GM21825 (cell line): ENCODE data around the gene HFE.
A peak's percentile ranks its signal among the peaks of the same experiment; 100 is the strongest.
"Not testable (repeated sequence)": the region's sequence is repeated elsewhere in the genome, so short reads cannot be mapped to it uniquely, and the experiment has no call there.

Experiments used
- ATAC-seq: cut with Tn5 transposase; IDR thresholded peaks from one replicate; pipeline ENCODE4 v1.9.1; 2021; ENCODE audit warnings: mild to moderate bottlenecking, moderate library complexity; ENCODE audit not compliant: unreplicated experiment

The HFE gene

GRCh38 chr6:26058477-26059033, 28.7 kb upstream of the HFE start:
- ATAC-seq, result not testable (repeated sequence)

DNA sequence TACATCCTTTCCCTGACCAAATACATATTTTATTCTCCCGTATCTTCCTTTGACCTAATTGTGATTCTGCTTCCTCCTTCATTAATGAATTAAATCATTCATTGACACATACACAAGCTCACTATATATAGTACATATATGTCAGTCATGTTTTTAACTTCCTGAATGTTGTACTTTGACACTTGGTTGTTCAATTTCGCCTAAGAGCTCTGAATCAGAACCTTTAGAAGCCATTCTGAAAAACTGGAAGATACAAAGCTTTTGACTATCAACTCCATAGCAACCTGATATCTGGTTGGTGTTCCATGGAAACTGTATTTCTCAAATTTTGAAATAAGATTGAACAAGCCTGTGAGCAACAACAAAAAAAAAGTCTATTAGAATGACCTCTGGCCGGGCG, 27.3 kb upstream of the HFE start:
- ATAC-seq, result no peak

GRCh38 chr6:26064619-26065257, 22.5 kb upstream of the HFE start:
- no peak for ATAC-seq

DNA sequence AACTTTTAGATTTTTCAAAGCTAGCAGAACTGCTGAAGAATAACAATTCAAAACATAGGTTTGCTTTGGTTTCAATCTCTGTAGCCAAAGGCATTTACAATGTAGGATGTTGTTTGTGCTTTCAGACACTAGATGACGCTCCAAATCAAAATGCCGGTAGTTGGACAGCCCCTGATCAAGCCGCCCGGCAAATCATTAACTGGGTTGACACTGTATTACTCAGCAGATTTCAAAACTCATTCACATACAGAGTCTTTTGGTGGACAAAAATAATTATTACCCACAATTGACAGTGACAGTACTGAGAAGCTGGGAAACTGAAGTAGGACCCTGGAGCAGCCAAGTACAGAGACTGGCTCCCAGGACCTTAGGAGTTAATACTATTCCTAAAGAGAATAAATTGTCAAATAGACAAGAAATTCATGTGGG, 21.3 kb upstream of the HFE start:
- peak; percentile 89 for ATAC-seq

GRCh38 chr6:26067367-26067766, 19.9 kb upstream of the HFE start:
- ATAC-seq, result no peak

GRCh38 chr6:26068036-26068435, 19.2 kb upstream of the HFE start:
- ATAC-seq, result no peak

DNA sequence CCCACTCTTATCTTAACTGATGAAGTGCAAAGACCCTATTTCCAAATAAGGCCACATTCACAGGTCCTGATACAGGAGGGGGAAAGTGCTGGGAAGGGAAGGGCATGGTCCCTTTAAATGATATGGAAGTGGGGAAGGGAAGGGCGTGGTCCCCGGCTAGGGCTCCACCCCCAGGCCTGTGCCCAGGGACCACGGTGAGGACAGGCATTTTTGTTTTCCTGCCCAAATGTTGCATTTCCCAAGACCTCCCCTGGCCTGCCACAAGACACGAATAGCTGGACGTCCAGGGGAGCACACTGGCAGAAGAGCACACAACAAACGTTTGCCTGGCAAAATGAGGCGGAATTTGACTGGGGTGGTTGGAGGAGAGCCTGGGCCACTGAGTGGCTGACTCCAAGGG, 16.1 kb upstream of the HFE start:
- ATAC-seq, result no peak

DNA sequence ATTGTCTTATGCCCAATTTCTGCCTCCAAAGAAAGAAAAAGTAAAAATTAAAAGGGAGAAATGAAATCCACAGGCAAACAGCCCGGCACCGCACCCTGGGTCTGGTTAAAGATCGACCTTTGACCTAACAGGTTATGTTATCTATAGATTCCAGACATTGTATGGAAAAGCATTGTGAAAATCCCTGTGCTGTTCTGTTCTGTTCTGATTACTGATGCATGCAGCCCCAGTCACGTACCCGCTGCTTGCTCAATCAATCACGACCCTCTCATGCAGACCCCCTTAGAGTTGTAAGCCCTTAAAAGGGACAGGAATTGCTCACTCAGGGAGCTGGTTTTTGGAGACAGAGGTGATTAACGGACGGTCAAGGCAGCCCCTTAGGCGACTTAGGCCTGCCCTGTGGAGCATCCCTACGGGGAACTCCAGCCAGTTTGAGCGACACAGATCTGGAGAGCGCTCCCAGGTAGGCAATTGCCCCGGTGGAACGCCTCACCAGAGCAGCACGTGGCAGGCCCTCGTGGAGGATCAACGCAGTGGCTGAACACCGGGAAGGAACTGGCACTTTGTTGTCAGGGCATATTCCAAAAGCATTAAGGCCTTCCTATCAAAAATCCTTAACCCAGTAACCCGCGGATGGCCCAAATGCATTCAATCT, 12.0 kb upstream of the HFE start:
- ATAC-seq, result no peak

GRCh38 chr6:26078066-26078465, 9.2 kb upstream of the HFE start:
- ATAC-seq, result not testable (repeated sequence)

DNA sequence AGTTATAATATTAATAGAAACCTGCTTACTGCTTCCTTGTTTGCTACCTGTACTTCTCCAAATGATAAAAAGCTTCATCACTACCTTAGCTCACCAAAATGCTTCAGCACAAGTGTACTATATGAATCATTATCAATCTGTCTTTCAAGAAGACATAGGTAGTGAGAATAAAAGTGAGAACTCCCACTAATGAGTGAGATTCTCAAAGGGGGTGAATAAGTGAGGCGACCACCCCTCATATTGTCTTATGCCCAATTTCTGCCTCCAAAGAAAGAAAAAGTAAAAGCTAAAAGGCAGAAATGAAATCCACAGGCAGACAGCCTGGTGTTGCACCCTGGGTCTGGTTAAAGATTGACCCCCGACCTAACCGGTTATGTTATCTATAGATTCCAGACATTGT, 6.1 kb upstream of the HFE start:
- ATAC-seq, result not testable (repeated sequence)

DNA sequence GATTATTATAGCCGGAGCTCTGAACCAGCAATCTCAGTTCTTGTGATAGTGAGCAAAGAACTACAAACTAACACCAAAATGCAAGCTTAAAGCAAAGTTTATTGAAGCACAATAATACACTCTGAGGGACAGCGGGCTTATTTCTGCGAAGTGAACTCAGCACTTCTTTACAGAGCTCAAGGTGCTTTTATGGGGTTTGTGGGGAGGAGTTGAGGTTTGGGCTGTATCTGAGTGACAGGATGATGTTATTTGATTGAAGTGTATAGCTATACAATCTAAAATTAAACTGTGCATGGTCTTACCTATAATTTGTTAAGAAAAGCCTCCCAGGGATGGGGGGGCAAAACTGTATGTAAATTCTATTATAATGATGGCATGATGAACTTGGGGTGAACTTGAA, 1.0 kb upstream of the HFE start:
- ATAC-seq, result no peak

DNA sequence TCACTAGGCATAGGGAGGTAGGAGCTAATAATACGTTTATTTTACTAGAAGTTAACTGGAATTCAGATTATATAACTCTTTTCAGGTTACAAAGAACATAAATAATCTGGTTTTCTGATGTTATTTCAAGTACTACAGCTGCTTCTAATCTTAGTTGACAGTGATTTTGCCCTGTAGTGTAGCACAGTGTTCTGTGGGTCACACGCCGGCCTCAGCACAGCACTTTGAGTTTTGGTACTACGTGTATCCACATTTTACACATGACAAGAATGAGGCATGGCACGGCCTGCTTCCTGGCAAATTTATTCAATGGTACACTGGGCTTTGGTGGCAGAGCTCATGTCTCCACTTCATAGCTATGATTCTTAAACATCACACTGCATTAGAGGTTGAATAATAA, 1.1 kb downstream of the HFE start:
- ATAC-seq, result no peak

DNA sequence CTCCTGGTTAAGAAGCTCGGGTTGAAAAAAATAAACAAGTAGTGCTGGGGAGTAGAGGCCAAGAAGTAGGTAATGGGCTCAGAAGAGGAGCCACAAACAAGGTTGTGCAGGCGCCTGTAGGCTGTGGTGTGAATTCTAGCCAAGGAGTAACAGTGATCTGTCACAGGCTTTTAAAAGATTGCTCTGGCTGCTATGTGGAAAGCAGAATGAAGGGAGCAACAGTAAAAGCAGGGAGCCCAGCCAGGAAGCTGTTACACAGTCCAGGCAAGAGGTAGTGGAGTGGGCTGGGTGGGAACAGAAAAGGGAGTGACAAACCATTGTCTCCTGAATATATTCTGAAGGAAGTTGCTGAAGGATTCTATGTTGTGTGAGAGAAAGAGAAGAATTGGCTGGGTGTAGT, 2.0 kb downstream of the HFE start:
- no peak for ATAC-seq

- ATAC-seq, result no peak
Observed at GRCh38 chr6:26092443-26092842, 5.2 kb downstream of the HFE start.

- ATAC-seq, result no peak
Observed at GRCh38 chr6:26094036-26094435, 6.8 kb downstream of the HFE start.

- ATAC-seq, result no peak
Observed at GRCh38 chr6:26097268-26097875, 10.1 kb downstream of the HFE start.

DNA sequence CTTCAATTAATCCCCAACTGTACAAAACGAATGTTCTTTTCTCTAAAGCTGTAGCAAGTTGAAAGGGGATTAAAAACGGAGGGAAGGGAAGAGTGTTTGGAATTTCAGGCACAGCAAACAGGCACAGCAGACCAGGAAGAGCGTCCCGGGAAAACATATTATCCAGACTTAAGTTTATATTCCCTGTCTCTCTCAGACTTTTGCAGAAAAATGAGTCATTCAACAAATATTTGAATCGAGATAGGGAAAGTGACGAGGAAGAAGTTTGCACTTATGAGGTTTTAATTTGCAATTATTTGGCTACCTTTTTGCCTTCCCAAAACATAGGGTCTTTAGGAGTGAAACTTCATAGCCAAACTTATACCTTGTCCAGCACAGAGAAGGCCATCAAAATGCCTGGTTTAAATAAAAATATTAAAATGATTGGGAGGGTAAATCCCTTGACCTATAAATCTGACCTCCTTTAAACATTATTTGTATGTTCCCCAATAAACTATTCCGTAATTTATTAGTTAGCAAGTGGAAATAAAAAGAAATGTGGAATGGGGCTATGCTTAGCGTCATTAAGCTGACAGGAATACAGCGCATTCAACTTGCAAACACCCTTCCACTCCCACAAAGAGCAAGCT, 16.0 kb downstream of the HFE start:
- ATAC-seq, result peak; percentile 56

- ATAC-seq, result peak; percentile 80
Observed at GRCh38 chr6:26103770-26104456, 16.7 kb downstream of the HFE start.

DNA sequence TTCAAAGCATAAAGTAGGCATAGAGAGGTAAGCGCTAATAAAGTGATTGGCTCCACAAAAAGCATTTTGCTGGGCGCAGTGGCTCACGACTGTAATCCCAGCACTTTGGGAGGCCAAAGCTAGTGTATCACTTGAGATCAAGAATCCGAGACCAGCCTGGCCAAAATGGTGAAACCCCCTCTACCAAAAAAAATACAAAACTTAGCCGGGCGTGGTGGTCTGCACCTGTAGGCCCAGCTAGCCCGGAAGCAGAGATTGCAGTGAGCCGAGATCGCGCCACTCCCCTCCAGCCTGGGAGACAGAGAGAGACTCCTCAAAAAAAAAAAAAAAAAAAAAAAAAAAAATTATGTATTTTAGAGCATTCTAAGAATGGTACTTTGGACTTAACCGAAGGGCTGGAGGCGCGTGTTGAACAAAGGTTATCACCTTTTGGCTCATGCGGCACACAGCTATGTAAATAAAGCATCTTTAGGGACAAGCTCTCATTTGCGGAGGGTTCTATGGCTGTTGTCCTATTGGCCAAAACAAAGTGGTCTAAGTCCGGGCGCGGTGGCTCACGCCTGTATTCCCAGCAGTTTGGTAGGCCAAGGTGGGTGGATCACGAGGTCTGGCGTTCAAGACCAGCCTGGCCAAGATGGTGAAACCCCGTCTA, 17.4 kb downstream of the HFE start:
- ATAC-seq, result no peak

- no peak for ATAC-seq
Observed at GRCh38 chr6:26105109-26105730, 18.0 kb downstream of the HFE start.
